HG03469 (cell line): ENCODE data around the gene RUNDC3A.
"Not testable (repeated sequence)": the region's sequence is repeated elsewhere in the genome, so short reads cannot be mapped to it uniquely, and the experiment has no call there.

Experiments
- ATAC-seq: cut with Tn5 transposase; IDR thresholded peaks from one replicate; pipeline ENCODE4 v1.9.1; 2021; ENCODE audit warnings: mild to moderate bottlenecking, moderate library complexity, moderate number of reproducible peaks; ENCODE audit not compliant: unreplicated experiment

Gene RUNDC3A

DNA sequence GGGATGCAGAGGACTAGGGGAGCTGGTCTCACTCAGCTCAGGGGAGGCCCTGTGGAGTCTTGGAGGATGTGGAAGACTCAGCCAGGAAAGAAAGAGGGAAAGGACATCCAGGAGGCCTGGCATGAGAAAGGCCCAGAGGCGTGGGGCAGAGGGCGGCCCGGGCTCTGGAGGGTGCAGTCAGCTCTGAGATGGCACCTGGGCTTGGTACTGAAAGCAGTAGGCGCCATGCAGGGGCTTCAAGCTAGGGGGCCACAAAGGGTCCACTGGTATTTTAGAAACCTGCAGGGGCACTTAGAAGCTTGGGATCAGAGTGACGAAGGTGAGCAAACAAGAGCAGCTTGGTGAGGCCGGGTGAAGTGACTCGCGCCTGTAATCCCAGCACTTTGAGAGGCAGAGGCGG, 49.7 kb downstream of the RUNDC3A start:
- ATAC-seq, result no peak

DNA sequence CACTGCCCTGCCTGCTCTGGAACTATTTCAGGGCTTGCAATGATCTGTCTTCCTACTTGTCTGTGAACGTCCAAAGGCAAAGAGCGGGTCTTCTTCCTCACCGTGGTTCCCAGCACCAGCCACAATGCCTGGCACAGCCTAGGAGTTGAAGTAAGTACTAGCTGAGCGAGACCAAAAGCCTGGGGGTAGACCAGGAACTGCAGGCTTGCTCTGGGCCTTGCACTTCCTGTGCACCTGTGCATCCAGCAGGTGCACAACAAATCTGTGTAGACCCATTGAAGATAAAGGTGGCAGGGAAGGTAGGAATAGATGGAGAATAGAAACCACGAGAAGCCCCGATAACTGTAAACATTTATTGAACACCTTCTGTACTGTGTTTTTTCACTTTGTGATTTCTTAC, 50.6 kb downstream of the RUNDC3A start:
- no peak for ATAC-seq

DNA sequence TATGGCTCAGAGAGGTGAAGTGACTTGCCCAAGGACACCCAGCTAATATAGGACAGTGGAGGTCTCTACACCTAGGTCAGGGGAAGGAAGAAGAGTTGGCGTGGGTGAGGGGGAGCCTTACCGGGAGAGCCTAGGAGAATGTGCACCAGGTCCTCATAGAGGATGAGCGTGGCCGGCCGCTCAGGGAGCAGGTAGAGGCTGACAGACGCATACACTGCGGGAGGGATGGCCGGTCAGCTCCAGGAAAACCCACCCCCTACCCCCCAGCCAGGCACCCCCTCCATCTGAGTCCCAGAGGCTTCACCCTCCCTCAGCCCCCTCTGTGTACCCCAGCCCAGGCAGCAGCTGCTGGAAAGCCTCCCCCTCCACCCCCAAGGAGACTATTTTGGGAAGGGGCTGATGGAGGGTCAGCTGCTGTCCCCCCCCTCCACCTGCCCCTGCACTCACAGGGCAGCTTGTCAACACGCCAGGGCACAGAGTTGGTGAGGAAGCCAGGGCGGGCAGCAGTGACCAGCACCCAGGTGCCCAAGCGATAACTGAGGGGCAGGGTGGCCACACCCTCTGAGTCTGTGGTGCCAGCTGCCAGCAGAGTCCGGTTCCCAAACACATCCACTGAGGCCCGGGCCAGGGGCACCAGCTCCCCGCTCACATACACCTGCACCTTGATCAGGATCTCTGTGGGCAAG, 51.2 kb downstream of the RUNDC3A start:
- no peak for ATAC-seq

DNA sequence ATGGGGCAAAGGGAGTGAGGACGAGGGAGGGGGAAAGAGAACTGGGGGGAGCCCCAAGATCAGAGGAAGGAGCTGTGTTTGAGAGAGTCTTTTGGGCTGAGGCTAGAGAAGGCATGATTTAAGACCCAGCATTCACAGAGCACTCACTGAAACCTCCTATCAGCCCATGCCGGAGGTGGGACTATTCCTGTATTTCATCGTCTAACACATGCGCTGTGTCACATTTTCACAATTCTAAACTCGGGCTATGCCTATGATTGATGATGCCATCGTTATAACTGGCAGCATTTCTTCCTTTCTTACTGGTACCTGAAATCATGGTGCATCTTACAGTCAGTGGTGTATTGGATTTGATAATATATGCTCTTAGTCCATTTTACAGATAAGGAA, 51.7 kb downstream of the RUNDC3A start:
- ATAC-seq, result no peak

DNA sequence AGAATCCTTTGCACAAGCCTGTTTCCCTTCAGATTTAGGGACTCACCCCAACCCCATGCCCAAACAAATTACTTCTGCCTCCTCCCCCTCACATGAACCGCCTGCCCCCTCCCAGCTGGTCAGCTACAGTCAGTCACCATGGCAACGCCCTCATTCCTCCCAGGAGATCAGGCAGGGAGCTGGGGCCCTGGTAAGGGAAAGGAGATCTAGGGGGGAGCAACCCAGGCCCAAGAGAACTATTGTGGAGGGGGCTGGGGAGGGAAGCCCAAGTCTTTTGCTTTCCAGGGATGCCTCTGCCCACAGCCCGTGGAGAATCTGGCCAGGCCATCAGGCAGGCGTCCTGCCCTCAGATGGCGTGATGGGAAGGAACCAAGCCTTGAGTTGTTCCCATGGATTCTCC, 52.4 kb downstream of the RUNDC3A start:
- ATAC-seq, result no peak

DNA sequence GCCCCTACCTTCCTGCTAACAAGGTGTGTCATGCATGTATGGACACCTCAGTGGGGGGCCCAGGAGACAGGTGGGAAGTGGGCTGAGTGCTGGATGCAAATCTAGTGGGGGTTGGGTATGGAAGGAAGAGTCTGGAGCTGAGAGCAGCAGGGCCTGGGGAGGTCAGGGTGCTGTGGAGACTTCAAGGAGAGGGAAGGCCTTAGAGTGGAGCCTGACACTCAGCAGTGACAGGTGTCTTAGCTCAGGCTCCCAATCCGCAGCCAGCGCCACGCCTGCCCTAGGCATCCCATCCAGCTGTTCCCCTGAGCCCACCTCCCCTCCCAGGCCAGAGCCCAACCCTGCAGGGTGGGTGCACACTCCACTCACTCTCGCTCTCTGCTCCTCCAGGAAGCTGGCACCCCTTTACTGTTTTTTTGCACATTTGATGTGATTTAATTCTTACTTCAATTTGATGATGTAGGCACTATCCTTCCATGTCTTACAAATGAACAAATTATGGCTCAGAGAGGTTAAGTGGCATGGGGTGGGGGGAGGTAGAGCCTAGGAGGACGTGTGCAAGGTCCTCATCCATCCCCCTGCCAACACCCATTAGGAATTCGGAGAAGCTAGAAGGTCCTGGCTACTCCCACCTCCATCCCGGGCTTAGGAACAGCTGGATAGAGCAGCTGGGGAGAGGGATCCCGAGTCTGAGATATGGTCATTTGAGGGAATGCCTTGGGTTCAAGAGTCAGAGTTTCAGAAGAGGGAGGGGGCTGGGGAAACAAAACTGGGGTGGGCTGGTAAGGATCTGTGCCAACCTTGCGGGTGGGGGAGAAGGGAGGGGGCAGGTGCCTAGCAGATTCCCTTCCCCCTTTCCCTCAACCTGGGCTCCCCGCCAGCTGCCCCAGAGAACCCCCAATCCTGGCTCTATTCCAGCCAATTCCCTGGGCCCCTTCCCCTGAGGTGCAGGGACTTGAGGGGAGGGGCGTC, 53.2 kb downstream of the RUNDC3A start:
- ATAC-seq, result no peak

DNA sequence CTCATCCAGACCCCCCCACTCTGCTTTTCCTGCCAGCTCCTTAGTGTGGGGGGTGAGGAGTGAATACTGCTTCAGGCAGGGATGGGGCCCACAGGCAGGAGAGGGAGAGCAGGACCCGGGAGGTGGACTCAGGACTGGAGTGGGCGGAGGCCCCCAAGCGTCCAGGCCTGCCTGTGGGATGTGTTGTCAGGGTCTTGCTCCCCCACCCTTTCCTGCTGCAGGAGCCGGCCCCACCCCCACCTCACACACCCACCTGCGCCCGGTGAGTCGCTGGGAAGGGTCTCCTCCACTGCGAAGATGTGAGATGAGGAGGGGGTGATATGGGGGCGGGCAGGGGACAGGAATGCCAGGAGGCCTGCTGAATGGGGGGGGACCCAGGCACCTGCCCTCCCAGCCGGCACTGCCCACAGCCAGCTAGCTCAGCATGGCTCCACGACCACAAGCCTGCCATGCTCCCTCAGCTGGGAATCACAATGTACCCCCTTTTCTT, 54.1 kb downstream of the RUNDC3A start:
- no peak for ATAC-seq

DNA sequence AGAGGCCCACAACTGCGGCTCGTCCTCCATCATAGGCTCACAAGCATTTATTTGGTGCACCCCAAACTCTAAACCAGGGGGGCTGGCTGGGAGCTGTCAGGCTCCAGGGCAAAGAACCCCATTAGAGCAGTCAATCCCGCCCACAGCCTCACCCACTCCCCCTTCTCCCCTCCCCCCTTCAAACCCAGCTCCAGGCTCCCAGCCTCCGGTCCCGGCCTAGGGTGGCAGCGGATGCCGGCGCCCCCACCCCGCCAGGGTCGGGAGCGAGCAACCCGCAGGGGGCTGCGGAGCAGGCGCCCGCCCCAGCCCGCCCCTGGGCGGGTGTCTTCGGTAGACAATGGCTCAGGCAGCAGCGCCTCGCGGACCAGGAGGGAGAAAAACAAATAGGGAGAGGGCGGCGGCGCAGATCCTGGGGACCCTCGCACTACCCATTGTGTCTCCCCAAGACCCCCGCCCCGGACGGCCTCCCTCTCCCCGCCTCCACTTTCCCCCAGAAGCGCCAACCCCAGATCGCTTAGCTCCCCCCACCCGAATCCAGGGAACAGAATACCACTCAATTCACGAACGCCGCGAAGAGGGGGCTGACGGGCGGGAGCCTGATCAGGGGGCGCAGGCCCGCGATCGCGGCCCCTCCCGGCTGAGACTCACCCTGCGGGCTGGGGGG, 54.7 kb downstream of the RUNDC3A start:
- ATAC-seq, result no peak

DNA sequence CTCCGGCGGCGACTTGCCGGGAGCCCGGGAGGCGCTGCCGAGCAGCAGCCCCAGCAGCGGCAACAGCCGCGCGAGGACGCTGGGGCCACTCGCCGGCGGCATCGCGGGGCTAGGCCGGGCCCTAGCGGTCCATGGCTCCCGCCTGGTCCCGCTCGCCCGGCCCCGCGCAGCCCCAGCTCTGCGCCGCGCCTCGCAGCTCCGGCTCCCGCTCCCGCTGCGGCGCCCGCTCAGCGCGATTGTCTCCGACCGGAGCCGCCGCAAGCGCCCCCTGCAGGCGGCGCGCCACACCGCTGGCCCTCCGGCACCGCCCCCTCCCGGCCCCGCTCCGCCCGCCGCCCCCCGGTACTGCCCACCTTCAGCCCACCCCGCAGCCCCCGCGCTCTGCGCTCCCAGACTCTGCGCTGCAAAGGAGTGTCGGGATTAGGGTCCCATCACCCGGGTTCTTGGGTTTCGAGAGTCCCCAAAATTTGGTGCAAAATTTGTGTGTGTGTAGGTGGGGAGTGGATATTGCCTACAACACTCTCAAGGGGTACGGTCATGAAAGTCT, 55.3 kb downstream of the RUNDC3A start, which contains the start of gene FAM171A2:
Gene FAM171A2 (minus strand): TSS at position 241 of the 547 bp plus-strand sequence. CDS start 139 bp downstream, at position 102.
- no peak for ATAC-seq

DNA sequence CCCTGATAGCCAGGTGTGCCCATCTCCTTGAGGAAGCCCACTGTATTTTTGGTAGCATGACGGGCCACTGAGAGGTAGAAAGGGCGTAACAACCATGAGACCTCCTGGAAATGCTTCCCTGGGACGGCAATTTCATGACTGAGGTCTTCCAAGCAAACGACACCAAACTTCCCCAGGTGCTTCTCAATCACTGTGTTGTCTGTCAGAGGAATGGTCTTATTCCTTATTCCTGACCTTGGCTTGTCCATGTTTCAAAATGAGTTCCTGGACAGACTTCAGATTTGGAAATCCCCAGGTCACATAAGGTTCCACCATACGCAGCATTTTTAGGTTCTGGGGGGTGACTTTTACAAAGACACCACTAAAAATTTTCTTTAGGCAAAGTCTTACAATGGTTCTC, 56.6 kb downstream of the RUNDC3A start:
- ATAC-seq, result not testable (repeated sequence)

DNA sequence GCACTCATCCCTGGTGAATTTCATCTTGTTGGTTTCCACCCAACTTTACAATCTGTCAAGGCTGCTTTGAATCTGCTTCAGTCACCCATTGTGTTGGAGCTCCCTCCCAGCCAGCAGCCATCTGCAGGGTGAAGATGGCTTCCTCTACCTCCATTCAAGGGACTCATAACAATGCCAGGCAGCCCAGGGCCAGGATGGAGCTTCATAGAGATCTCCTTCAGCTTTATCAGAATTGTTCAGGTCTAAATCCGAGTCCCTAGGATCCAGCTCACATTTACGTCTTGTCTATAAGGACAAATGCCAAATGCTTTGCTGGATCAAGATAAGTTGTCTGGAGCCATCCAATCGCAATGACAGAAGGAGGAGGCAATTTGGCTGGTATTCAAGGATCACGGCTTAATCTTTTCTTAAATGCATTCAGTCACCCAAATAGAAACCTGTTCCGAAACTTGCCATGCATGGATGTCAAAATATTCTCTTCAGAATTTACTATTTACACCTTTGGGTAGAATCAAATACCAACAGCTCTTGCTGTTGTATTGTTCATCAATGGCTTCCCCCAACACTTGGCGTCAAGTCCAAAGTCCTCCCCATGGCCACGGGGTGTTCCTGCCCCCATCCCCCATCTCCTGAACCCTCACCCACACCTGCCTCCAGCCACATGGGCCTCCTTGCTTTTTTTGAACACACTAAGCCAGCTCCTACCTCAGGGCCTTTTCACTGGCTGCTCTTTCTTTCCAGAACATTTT, 59.0 kb downstream of the RUNDC3A start:
- ATAC-seq, result no peak
